HG02623 (cell line): Measurements from ENCODE around the gene SGSM1.

Experiments used
- ATAC-seq: cut with Tn5 transposase; IDR thresholded peaks from one replicate; pipeline ENCODE4 v1.9.1; 2021; ENCODE audit warnings: moderate library complexity; ENCODE audit not compliant: unreplicated experiment

The SGSM1 gene

GRCh38 chr22:24975125-24975640 lies 169.2 kb downstream of the SGSM1 start:
- no peak for ATAC-seq

DNA sequence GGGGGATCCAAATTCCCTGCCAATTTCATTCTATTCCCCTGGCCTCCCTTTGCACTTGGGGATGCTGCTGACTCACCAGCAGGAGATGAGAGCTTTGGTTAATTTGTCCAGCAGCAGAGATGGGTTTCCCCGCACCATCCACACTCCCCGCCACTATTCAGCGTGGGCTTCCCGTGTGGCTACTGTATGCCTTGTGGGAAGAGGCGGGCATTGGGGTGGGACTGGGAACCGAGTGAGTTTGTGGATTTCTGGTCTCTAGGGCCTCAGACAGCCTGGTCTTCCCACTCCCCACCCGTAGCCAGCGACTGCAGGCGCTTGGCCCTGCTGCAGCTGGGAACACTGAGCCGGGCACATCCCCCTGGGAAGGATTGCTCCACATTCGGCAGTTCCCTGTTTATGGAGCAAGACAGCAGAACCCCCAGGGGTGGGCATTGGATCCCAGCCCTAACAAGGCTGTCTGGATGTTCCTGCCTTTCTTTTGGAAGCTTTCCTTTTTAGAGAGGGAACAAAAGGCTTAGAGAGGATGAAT lies 169.9 kb downstream of the SGSM1 start:
- ATAC-seq, result no peak

GRCh38 chr22:24976442-24977218 lies 170.6 kb downstream of the SGSM1 start:
- ATAC-seq, result no peak
